Stimulated activated CD4-positive, alpha-beta T cell treated with anti-CD3 and anti-CD28 coated beads, Interleukin-4, amount 100 ng/mL, for 24 hours (primary cell): ENCODE data around the gene PBX3.

ENCODE experiments used
- DNase-seq: peaks from one replicate; pipeline ENCODE4 v3.0.0-alpha.2; 2020

Gene PBX3

GRCh38 chr9:126000256-126000655 lies 253.1 kb downstream of the PBX3 start:
- DNase-seq, result no peak

- DNase-seq, result no peak
These were observed 253.8 kb downstream of the PBX3 start for GRCh38 chr9:126000731-126001580.

DNA sequence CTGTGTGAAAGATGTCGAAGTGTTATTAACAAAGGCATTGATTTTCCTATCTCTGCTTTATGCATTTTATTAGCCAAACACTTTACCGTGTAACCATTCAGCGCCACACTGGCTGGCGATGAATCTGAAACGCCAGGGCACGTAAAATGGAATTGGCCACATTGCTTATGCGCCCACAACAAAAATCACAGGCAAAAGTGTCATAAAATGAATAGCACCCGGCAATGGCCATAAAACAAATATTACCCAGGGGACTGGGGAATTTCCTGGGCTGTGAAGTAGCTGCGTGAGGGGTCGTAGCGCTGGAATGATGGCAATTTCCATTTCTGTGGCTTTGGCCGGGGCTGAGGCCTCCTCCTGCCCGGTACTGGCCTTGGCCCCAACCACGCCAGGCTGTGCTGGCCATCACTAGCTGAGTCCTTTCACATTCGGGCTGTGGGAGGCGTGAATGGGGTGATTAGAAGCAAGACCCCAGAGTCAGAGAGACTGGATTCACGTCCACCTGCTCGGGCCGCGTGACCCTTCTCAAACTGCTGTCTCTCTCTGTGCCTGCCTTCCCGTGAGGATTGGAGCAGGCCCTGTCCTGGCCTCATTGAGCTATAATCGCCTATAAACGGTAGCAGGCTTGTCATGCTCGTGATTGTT lies 254.5 kb downstream of the PBX3 start:
- DNase-seq, result no peak

DNA sequence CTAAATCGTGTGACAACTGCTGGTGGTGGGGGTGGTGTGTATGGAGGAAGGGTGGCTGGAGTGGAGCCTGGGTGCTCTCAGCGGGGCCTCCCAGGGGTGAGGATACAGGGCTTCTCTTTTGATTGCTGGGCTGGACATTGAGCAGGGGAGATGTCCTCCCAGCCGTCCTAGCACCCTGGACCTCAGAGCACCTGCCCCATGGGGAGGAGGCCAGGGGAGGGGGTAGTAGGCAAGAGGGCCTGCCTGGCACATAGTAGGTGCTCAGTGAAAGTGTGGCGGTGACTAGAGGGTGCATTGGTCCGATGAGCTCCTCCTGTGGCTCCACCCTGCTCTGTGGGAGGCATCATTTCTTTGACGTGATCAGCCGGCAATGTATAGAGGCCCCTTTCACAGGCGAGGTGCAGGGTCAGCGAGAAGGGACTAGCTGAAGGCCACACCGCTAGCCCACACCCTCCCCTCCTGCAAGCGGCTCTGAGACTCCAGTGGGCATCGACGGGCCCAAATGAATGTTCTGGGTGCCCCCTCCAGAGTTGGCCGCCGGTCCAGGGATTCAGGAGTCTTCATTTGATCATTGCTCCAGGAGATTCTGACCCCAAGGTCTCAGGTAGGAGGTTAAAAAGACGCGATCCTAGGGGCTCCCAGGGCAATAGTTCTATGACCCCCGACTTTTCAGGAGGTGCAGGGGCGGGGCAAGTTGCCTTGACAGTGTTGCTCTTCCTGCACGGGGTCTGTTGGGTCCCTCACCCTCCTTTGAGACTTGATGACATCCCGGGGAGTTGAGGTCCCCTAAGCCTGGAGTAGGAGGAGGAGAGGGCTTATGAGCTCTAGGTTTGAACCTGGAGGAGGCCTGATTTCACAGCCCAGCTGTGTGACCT lies 255.5 kb downstream of the PBX3 start:
- no peak for DNase-seq

- no peak for DNase-seq
These were observed 261.9 kb downstream of the PBX3 start for GRCh38 chr9:126009047-126009446.

GRCh38 chr9:126014726-126015125 lies 267.6 kb downstream of the PBX3 start:
- DNase-seq, result no peak

DNA sequence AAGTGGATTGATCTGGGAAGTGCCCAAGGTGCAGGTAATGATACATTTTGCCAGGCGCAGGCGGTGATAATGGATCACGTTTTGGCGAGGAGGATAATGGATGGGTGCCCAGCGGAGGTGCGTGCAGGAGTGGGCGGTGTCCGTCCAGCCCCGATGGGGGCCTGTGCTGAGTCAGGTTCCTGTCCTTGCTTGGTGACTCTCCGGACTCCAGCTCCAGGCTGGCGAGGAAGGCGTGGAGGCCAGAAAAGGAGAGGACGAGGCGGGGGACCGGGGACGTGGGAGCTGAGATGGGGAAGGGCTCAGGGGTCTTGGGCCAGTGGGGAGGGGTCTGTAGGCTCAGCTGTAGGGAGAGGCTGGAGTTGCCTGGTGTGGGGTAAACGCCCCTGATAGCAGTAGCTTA lies 268.3 kb downstream of the PBX3 start:
- no peak for DNase-seq

DNA sequence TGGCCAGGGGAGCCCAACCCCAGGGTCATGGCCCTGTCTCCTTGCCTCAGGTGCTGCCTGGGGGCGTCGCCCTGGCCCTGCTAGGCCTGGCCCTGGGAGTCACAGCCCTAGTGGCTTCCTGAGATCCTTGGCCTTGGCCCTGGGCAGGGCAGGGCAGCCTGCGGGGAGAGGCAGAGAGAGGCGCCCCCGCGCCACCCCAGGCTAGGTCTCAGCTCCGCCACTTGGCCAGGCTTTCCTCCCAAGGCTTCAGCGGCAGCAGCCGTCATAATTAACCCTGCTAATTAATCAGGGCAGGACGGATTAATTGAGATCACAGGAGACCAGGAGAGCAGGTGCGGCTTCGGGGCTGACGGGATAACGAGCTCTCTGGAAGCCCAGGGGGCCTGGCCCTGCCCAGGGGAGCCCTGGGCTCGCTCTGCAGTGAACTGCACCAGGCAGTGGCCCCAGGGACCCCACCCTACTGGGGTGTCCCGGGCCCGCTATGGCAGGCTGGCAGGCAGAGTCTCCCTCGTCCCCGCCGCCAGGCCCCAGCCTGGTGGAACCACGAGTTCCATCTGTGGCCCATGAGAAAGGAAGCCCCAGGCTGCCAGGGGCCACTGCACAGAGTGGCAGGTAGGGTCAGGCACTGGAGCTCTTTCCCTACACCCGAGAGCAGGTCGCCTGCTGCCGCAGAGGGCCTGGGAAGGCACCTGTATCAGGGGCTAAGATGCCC lies 269.6 kb downstream of the PBX3 start:
- DNase-seq, result no peak
